Astrocyte (in vitro differentiated cells and primary cell): ENCODE results near the gene WIPF3. TPM values are rescaled to one million over a fixed set of nuclear protein-coding genes. Genes with fewer than 3 reads are reported as not detected.

Experiments
- DNase-seq: peaks from one replicate; pipeline ENCODE4 v3.0.0-alpha.2; 2010; ENCODE audit warnings: low read depth
- FAIRE-seq: peaks from 2 replicates; lab custom pipeline; 2011; peaks lifted over from hg19 to GRCh38; lab: Jason Lieb, UNC
- H2AFZ ChIP-seq: 2 replicates; pipeline ENCODE4 v1.6.0; 2012; ENCODE audit warnings: low read depth, low read length, inconsistent platforms
- H3K27ac ChIP-seq: 2 replicates; pipeline ENCODE4 v1.5.1; 2011; ENCODE audit warnings: low read depth, low read length, inconsistent platforms
- H3K27me3 ChIP-seq: 2 replicates; pipeline ENCODE4 v1.6.0; 2011; ENCODE audit warnings: low read length, inconsistent platforms; ENCODE audit not compliant: insufficient read depth
- H3K36me3 ChIP-seq: 2 replicates; pipeline ENCODE4 v1.5.1; 2011; ENCODE audit warnings: low read length, inconsistent platforms; ENCODE audit not compliant: insufficient read depth
- H3K4me1 ChIP-seq: 2 replicates; pipeline ENCODE4 v1.5.1; 2011; ENCODE audit warnings: low read length, inconsistent platforms; ENCODE audit not compliant: insufficient read depth
- H3K4me2 ChIP-seq: 2 replicates; pipeline ENCODE4 v1.6.0; 2012; ENCODE audit warnings: low read length, inconsistent platforms
- H3K4me3 ChIP-seq: 2 replicates; pipeline ENCODE4 v1.5.1; 2011; ENCODE audit warnings: low read depth, mild to moderate bottlenecking, low read length, inconsistent platforms; ENCODE audit not compliant: insufficient read depth
- H3K79me2 ChIP-seq: 2 replicates; pipeline ENCODE4 v1.6.0; 2012; ENCODE audit warnings: mild to moderate bottlenecking, low read length, inconsistent platforms; ENCODE audit not compliant: insufficient read depth
- H3K9ac ChIP-seq: 2 replicates; pipeline ENCODE4 v1.6.0; 2012; ENCODE audit warnings: mild to moderate bottlenecking, low read length, inconsistent platforms
- H3K9me3 ChIP-seq: 2 replicates; pipeline ENCODE4 v1.5.1; 2012; ENCODE audit warnings: low read depth, mild to moderate bottlenecking, low read length, inconsistent platforms; ENCODE audit not compliant: insufficient read depth
- H4K20me1 ChIP-seq: 2 replicates; pipeline ENCODE4 v1.6.0; 2012; ENCODE audit warnings: low read length, inconsistent platforms; ENCODE audit not compliant: insufficient read depth
- H3K27ac Mint-ChIP-seq: one replicate; pipeline ENCODE4 v1.8.0; 2021; ENCODE audit warnings: mild to moderate bottlenecking, mixed read lengths; ENCODE audit not compliant: unreplicated experiment
- H3K27me3 Mint-ChIP-seq: one replicate; pipeline ENCODE4 v1.8.0; 2021; ENCODE audit warnings: low read depth, mixed read lengths; ENCODE audit not compliant: unreplicated experiment
- H3K36me3 Mint-ChIP-seq: one replicate; pipeline ENCODE4 v1.8.0; 2021; ENCODE audit warnings: low read depth, mixed read lengths; ENCODE audit not compliant: unreplicated experiment
- H3K4me1 Mint-ChIP-seq: one replicate; pipeline ENCODE4 v1.8.0; 2021; ENCODE audit warnings: low read depth, mixed read lengths; ENCODE audit not compliant: unreplicated experiment
- H3K4me3 Mint-ChIP-seq: one replicate; pipeline ENCODE4 v1.8.0; 2021; ENCODE audit warnings: mild to moderate bottlenecking, moderate library complexity, mixed read lengths; ENCODE audit not compliant: unreplicated experiment
- H3K9me3 Mint-ChIP-seq: one replicate; pipeline ENCODE4 v1.8.0; 2021; ENCODE audit warnings: mild to moderate bottlenecking, mixed read lengths; ENCODE audit not compliant: unreplicated experiment
- CTCF ChIP-seq: IDR thresholded peaks from 2 replicates; pipeline ENCODE4 v1.5.1; 2011; ENCODE audit warnings: low read depth, mild to moderate bottlenecking, inconsistent platforms, low read length, moderate library complexity; ENCODE audit not compliant: insufficient read depth
- EZH2 ChIP-seq: IDR thresholded peaks from 2 replicates; pipeline ENCODE4 v1.6.1; 2012; ENCODE audit warnings: mild to moderate bottlenecking, low read length, inconsistent platforms; ENCODE audit not compliant: insufficient read depth
- total RNA-seq: library from RNA; stranded (reverse); gene quantifications from 2 replicates; pipeline ENCODE4 v1.2.1, GENCODE V29; 2021

Gene WIPF3
- total RNA-seq, 1 donor from 2014 or later, result 1.0 TPM

GRCh38 chr7:29873644-29874294 lies 67.5 kb downstream of the WIPF3 start:
- Histone ChIP-seq H2AFZ (no peak overlapping the region), H3K9ac (no peak overlapping the region), H3K4me2 (no peak overlapping the region), H4K20me1 (no peaks in the 10 kb centered on the region), H3K4me3 (no peak overlapping the region), H3K36me3 (no peaks in the 10 kb centered on the region), H3K27me3 (peaks cover 11% of the 10 kb centered on the region), H3K4me1 (no peaks in the 10 kb centered on the region), H3K79me2 (no peaks in the 10 kb centered on the region), H3K27ac (no peak overlapping the region), H3K9me3 (no peaks in the 10 kb centered on the region)
- H3K9me3 Mint-ChIP-seq, result no peaks in the 10 kb centered on the region
- TF ChIP-seq EZH2 (no peak), CTCF (no peak)
- peaks cover 8% of the 10 kb centered on the region for H3K27me3 Mint-ChIP-seq
- DNase-seq (no peak), FAIRE-seq (no peak)
- H3K4me1 Mint-ChIP-seq, result peaks cover 5% of the 10 kb centered on the region
- peaks cover 2% of the 10 kb centered on the region for H3K36me3 Mint-ChIP-seq
- no peak overlapping the region for H3K4me3 Mint-ChIP-seq
- H3K27ac Mint-ChIP-seq, result no peak overlapping the region

GRCh38 chr7:29875741-29876140 lies 69.4 kb downstream of the WIPF3 start:
- Histone ChIP-seq H3K79me2 (no peaks in the 10 kb centered on the region), H3K9ac (no peak overlapping the region), H3K4me2 (no peak overlapping the region), H3K9me3 (no peaks in the 10 kb centered on the region), H3K36me3 (no peaks in the 10 kb centered on the region), H3K27me3 (peaks cover 11% of the 10 kb centered on the region), H4K20me1 (no peaks in the 10 kb centered on the region), H3K27ac (no peak overlapping the region), H3K4me1 (no peaks in the 10 kb centered on the region), H2AFZ (no peak overlapping the region), H3K4me3 (no peak overlapping the region)
- no peak overlapping the region for H3K4me3 Mint-ChIP-seq
- H3K9me3 Mint-ChIP-seq, result no peaks in the 10 kb centered on the region
- H3K27ac Mint-ChIP-seq, result no peak overlapping the region
- H3K4me1 Mint-ChIP-seq, result peaks cover 5% of the 10 kb centered on the region
- no peak for FAIRE-seq
- TF ChIP-seq EZH2 (no peak), CTCF (no peak)
- H3K36me3 Mint-ChIP-seq, result peaks cover 2% of the 10 kb centered on the region
- H3K27me3 Mint-ChIP-seq, result peaks cover 5% of the 10 kb centered on the region
- DNase-seq, result no peak

- FAIRE-seq, result no peak
These were observed 70.9 kb downstream of the WIPF3 start for GRCh38 chr7:29877196-29877595.

More at GRCh38 chr7:29877196-29877595, 70.9 kb downstream of the WIPF3 start:
- no peak overlapping the region for H3K4me2 ChIP-seq
- H2AFZ ChIP-seq, result no peak overlapping the region
- H3K4me3 ChIP-seq, result no peak overlapping the region
- H3K27me3 ChIP-seq, result peaks cover 9% of the 10 kb centered on the region
- H3K79me2 ChIP-seq, result no peaks in the 10 kb centered on the region
- no peak for DNase-seq
- H3K9me3 Mint-ChIP-seq, result no peaks in the 10 kb centered on the region
- no peaks in the 10 kb centered on the region for H3K9me3 ChIP-seq
- no peaks in the 10 kb centered on the region for H3K36me3 ChIP-seq
- no peak overlapping the region for H3K27ac Mint-ChIP-seq
- H3K4me1 ChIP-seq, result no peaks in the 10 kb centered on the region
- H3K4me1 Mint-ChIP-seq, result no peaks in the 10 kb centered on the region
- peaks cover 9% of the 10 kb centered on the region for H3K27me3 Mint-ChIP-seq
- TF ChIP-seq EZH2 (no peak), CTCF (no peak)
- peaks cover 2% of the 10 kb centered on the region for H3K36me3 Mint-ChIP-seq
- no peaks in the 10 kb centered on the region for H4K20me1 ChIP-seq
- H3K9ac ChIP-seq, result no peak overlapping the region
- H3K4me3 Mint-ChIP-seq, result no peak overlapping the region
- no peak overlapping the region for H3K27ac ChIP-seq
